ENCODE results near the gene TENT4B. TPM values are rescaled to one million over a fixed set of nuclear protein-coding genes. Genes with fewer than 3 reads are reported as not detected.

Gene TENT4B
- total RNA-seq, 1 experiment from 2014 or later, result 16.9 TPM

- Histone ChIP-seq H3K4me3 (replicated peaks in 1 of 2; ENCODE audit: low read depth in 1 of 2, low read length in 2 of 2) (no peak overlapping the region), H3K27me3 (ENCODE audit: insufficient read depth, low read length) (no peaks in the 10 kb centered on the region), H3K79me2 (ENCODE audit: insufficient read depth, low read length) (peaks cover 75% of the 10 kb centered on the region), H3K9me2 (ENCODE audit: insufficient read depth) (no peaks in the 10 kb centered on the region), H3K27ac (ENCODE audit: low read depth, low read length) (no peak overlapping the region), H3K9me3 (ENCODE audit: control insufficient read depth in 1 of 2, insufficient read depth in 1 of 2, low read depth in 1 of 2, low read length in 2 of 2) (no peaks in the 10 kb centered on the region), H3K4me1 (ENCODE audit: control insufficient read depth in 1 of 2, insufficient read depth in 2 of 2, low read length in 2 of 2) (peaks cover 15 to 25% of the 10 kb centered on the region in 2 experiments), H2AFZ (ENCODE audit: low read depth, low read length, poor library complexity, severe bottlenecking) (no peak overlapping the region), H3K9ac (ENCODE audit: low read length) (no peak overlapping the region), H3K4me2 (ENCODE audit: low read length) (no peak overlapping the region), H3K36me3 (ENCODE audit: control insufficient read depth in 1 of 2, insufficient read depth in 2 of 2, low read length in 2 of 2) (no peaks in the 10 kb centered on the region; a peak in 1 of 4 replicates), H4K20me1 (ENCODE audit: insufficient read depth) (no peaks in the 10 kb centered on the region)
- RAD21 ChIA-PET (ENCODE audit: low non-redundant PET in 1 of 2, low total read pairs in 2 of 2, uncharacterized antibody in 2 of 2, unreplicated experiment in 2 of 2), result no interaction called here
- DNase-seq (ENCODE audit: low read depth, low spot score) (no peak), ATAC-seq (no peak)
- no TSS peak for BruUV-seq (replicated peaks)
- CTCF ChIA-PET, result no interaction called here
- intact Hi-C loops (cut with micrococcal nuclease), result no loop called here
- TF ChIP-seq EZH2phosphoT487 (IDR thresholded peaks at IDR 0.05; ENCODE audit: borderline replicate concordance), result no peak
- POLR2A ChIA-PET, result no interaction called here
Measured at GRCh38 chr16:50156590-50156989, 3.5 kb downstream of the TENT4B start.

GRCh38 chr16:50160495-50161164, 7.5 kb downstream of the TENT4B start:
- Histone ChIP-seq H3K27ac (ENCODE audit: low read depth, low read length) (no peak overlapping the region), H3K36me3 (ENCODE audit: control insufficient read depth in 1 of 2, insufficient read depth in 2 of 2, low read length in 2 of 2) (no peaks in the 10 kb centered on the region; a peak in 1 of 4 replicates), H2AFZ (ENCODE audit: low read depth, low read length, poor library complexity, severe bottlenecking) (no peak overlapping the region), H3K79me2 (ENCODE audit: insufficient read depth, low read length) (peaks cover 92% of the 10 kb centered on the region), H3K4me1 (ENCODE audit: control insufficient read depth in 1 of 2, insufficient read depth in 2 of 2, low read length in 2 of 2) (peaks cover 0 to 4% of the 10 kb centered on the region in 2 experiments; a peak in 3 of 4 replicates), H3K4me3 (replicated peaks in 1 of 2; ENCODE audit: low read depth in 1 of 2, low read length in 2 of 2) (no peak overlapping the region), H4K20me1 (ENCODE audit: insufficient read depth) (no peaks in the 10 kb centered on the region), H3K9me2 (ENCODE audit: insufficient read depth) (no peaks in the 10 kb centered on the region), H3K9ac (ENCODE audit: low read length) (no peak overlapping the region), H3K27me3 (ENCODE audit: insufficient read depth, low read length) (no peaks in the 10 kb centered on the region), H3K4me2 (ENCODE audit: low read length) (no peak overlapping the region), H3K9me3 (ENCODE audit: control insufficient read depth in 1 of 2, insufficient read depth in 1 of 2, low read depth in 1 of 2, low read length in 2 of 2) (no peaks in the 10 kb centered on the region)
- POLR2A ChIA-PET, result no interaction called here
- DNase-seq (ENCODE audit: low read depth, low spot score) (no peak), ATAC-seq (no peak)
- TF ChIP-seq ZFX (IDR thresholded peaks at IDR 0.05) (no peak), FOSL1 (IDR thresholded peaks at IDR 0.05; ENCODE audit: low read depth) (no peak), EGR1 (IDR thresholded peaks at IDR 0.05; ENCODE audit: low read depth) (no peak), ZBTB33 (IDR thresholded peaks at IDR 0.05; ENCODE audit: extremely low read depth, insufficient replicate concordance, low read length) (no peak)
- TF ChIP-seq, protein P1, sequence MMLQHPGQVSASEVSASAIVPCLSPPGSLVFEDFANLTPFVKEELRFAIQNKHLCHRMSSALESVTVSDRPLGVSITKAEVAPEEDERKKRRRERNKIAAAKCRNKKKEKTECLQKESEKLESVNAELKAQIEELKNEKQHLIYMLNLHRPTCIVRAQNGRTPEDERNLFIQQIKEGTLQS (IDR thresholded peaks at IDR 0.05), result no peak
- CTCF ChIA-PET, result no interaction called here
- RAD21 ChIA-PET (ENCODE audit: low non-redundant PET in 1 of 2, low total read pairs in 2 of 2, uncharacterized antibody in 2 of 2, unreplicated experiment in 2 of 2), result no interaction called here
- BruUV-seq (replicated peaks), result no TSS peak
- intact Hi-C loops (cut with micrococcal nuclease), result no loop called here

All from HCT116 (cell line).